Activated naive CD4-positive, alpha-beta T cell treated with anti-CD3 and anti-CD28 coated beads, Interleukin-2, amount 50 U/mL, for 24 hours (primary cell): Measurements from ENCODE around the gene CFAP100.

Experiments used
- H3K27ac Mint-ChIP-seq: one replicate; pipeline ENCODE4 v1.8.0; 2021; ENCODE audit warnings: mild to moderate bottlenecking, mixed read lengths
- H3K27me3 Mint-ChIP-seq: one replicate; pipeline ENCODE4 v1.8.0; 2021; ENCODE audit warnings: mixed read lengths
- H3K36me3 Mint-ChIP-seq: one replicate; pipeline ENCODE4 v1.8.0; 2021; ENCODE audit warnings: mixed read lengths
- H3K4me1 Mint-ChIP-seq: one replicate; pipeline ENCODE4 v1.8.0; 2021; ENCODE audit warnings: mixed read lengths
- H3K4me3 Mint-ChIP-seq: one replicate; pipeline ENCODE4 v1.8.0; 2021; ENCODE audit warnings: mild to moderate bottlenecking, mixed read lengths
- H3K9me3 Mint-ChIP-seq: one replicate; pipeline ENCODE4 v1.8.0; 2021; ENCODE audit warnings: mixed read lengths

CFAP100 gene

GRCh38 chr3:126365351-126366277, 29.1 kb upstream of the CFAP100 start:
- Mint-ChIP-seq H3K4me3 (no peak overlapping the region), H3K9me3 (no peaks in the 10 kb centered on the region), H3K27me3 (peaks cover 5% of the 10 kb centered on the region), H3K36me3 (no peaks in the 10 kb centered on the region), H3K27ac (no peak overlapping the region), H3K4me1 (no peaks in the 10 kb centered on the region)

DNA sequence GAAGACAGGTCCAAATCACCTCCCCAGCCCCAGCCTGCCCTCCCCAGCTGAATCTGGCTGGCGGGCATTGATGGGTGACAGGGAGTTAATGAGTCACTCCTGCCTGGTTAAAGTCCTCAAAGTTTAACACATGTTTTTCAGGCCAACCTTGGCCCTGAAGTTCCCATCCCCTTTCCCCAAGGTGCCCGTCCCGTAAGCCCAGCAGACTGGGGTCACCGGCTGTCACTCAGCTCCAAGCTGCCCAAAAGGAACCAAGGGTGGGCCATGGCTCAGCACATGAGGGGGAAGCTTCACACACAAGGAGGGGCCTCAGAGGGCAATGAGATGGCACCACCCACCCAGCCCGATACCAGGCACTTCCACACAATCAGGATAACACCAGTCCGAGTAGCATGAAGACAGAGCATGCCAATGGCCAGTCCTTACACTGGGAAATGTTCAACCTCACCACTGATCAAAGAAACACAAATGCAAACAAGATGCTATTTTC, 27.3 kb upstream of the CFAP100 start:
- H3K36me3 Mint-ChIP-seq = no peaks in the 10 kb centered on the region
- no peak overlapping the region for H3K4me3 Mint-ChIP-seq
- H3K27ac Mint-ChIP-seq = no peak overlapping the region
- H3K9me3 Mint-ChIP-seq = no peaks in the 10 kb centered on the region
- peaks cover 1% of the 10 kb centered on the region for H3K27me3 Mint-ChIP-seq
- H3K4me1 Mint-ChIP-seq = no peaks in the 10 kb centered on the region

GRCh38 chr3:126369490-126369889, 25.2 kb upstream of the CFAP100 start:
- no peaks in the 10 kb centered on the region for H3K36me3 Mint-ChIP-seq
- no peaks in the 10 kb centered on the region for H3K9me3 Mint-ChIP-seq
- no peak overlapping the region for H3K4me3 Mint-ChIP-seq
- H3K27ac Mint-ChIP-seq = no peak overlapping the region
- peaks cover 1% of the 10 kb centered on the region for H3K27me3 Mint-ChIP-seq
- H3K4me1 Mint-ChIP-seq = no peaks in the 10 kb centered on the region

GRCh38 chr3:126370055-126370454, 24.7 kb upstream of the CFAP100 start:
- Mint-ChIP-seq H3K4me3 (no peak overlapping the region), H3K27ac (no peak overlapping the region), H3K36me3 (no peaks in the 10 kb centered on the region), H3K4me1 (no peaks in the 10 kb centered on the region), H3K27me3 (peaks cover 1% of the 10 kb centered on the region), H3K9me3 (no peaks in the 10 kb centered on the region)

- H3K27me3 Mint-ChIP-seq = peaks cover 1% of the 10 kb centered on the region
- H3K4me1 Mint-ChIP-seq = no peaks in the 10 kb centered on the region
- H3K9me3 Mint-ChIP-seq = no peaks in the 10 kb centered on the region
- no peak overlapping the region for H3K27ac Mint-ChIP-seq
- no peak overlapping the region for H3K4me3 Mint-ChIP-seq
- no peaks in the 10 kb centered on the region for H3K36me3 Mint-ChIP-seq
Measured at GRCh38 chr3:126370606-126371005, 24.1 kb upstream of the CFAP100 start.

- H3K4me3 Mint-ChIP-seq = no peak overlapping the region
- H3K4me1 Mint-ChIP-seq = no peaks in the 10 kb centered on the region
- H3K9me3 Mint-ChIP-seq = no peaks in the 10 kb centered on the region
- no peak overlapping the region for H3K27ac Mint-ChIP-seq
- H3K36me3 Mint-ChIP-seq = no peaks in the 10 kb centered on the region
- H3K27me3 Mint-ChIP-seq = peaks cover 1% of the 10 kb centered on the region
Measured at GRCh38 chr3:126371096-126371705, 23.5 kb upstream of the CFAP100 start.

GRCh38 chr3:126372413-126373145, 22.1 kb upstream of the CFAP100 start:
- H3K36me3 Mint-ChIP-seq = no peaks in the 10 kb centered on the region
- no peaks in the 10 kb centered on the region for H3K4me1 Mint-ChIP-seq
- no peak overlapping the region for H3K27ac Mint-ChIP-seq

DNA sequence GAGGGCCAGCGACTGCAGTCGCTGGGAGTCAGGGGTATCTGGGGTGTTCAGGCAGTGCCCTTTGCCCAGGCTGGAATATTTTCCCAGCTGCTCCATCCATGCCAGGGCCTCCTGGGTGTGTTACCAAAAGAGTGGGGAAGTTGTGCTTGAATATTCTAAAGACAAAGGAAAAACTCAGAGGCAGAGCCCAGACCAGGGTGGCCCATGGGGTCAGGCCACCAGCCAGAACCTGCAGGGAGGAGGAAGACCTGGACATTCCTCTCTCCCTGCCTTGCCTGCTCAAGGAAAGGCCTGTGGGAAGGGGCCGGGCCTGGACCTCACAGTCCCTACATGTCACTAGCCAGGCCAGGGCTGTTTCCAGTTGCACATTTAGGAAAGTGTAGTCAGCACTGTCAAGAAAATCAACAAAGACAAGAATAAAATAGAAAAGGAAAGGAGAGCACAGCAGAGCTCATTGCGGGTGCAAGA, 21.5 kb upstream of the CFAP100 start:
- Mint-ChIP-seq H3K9me3 (no peaks in the 10 kb centered on the region), H3K27me3 (no peaks in the 10 kb centered on the region), H3K4me3 (no peak overlapping the region), H3K4me1 (no peaks in the 10 kb centered on the region), H3K27ac (no peak overlapping the region), H3K36me3 (no peaks in the 10 kb centered on the region)

More at GRCh38 chr3:126372413-126373145, 22.1 kb upstream of the CFAP100 start:
- H3K27me3 Mint-ChIP-seq = no peaks in the 10 kb centered on the region
- H3K9me3 Mint-ChIP-seq = no peaks in the 10 kb centered on the region
- no peak overlapping the region for H3K4me3 Mint-ChIP-seq

GRCh38 chr3:126373682-126374601, 20.8 kb upstream of the CFAP100 start:
- Mint-ChIP-seq H3K9me3 (no peaks in the 10 kb centered on the region), H3K36me3 (no peaks in the 10 kb centered on the region), H3K4me3 (no peak overlapping the region), H3K27ac (no peak overlapping the region), H3K4me1 (no peaks in the 10 kb centered on the region), H3K27me3 (no peaks in the 10 kb centered on the region)

GRCh38 chr3:126375835-126376331, 18.8 kb upstream of the CFAP100 start:
- no peaks in the 10 kb centered on the region for H3K4me1 Mint-ChIP-seq
- no peak overlapping the region for H3K27ac Mint-ChIP-seq
- no peaks in the 10 kb centered on the region for H3K36me3 Mint-ChIP-seq
- H3K4me3 Mint-ChIP-seq = no peak overlapping the region
- no peaks in the 10 kb centered on the region for H3K9me3 Mint-ChIP-seq
- peaks cover 1% of the 10 kb centered on the region for H3K27me3 Mint-ChIP-seq

DNA sequence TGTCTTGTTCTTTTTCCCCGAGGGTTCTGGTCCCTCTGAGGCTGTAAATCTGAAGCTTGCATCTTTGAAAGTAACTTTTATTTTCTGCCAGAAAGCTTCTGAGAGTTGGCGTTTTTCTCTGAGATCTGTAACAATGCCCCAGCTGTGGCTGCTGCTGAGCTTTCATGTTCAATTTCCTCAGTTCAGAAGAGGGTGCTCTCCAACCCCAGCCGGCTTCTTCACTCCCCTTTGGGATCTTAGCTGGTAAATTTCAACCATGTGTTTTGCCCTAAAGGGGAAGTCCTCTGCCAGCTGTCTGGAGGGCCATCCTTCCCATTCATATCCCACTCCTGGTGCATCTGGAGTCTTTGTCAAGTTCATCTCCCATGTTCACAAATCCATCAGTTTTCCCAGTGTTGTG, 18.3 kb upstream of the CFAP100 start:
- Mint-ChIP-seq H3K36me3 (no peaks in the 10 kb centered on the region), H3K4me3 (no peak overlapping the region), H3K27ac (no peak overlapping the region), H3K27me3 (peaks cover 3% of the 10 kb centered on the region), H3K9me3 (no peaks in the 10 kb centered on the region), H3K4me1 (no peaks in the 10 kb centered on the region)

- peaks cover 3% of the 10 kb centered on the region for H3K27me3 Mint-ChIP-seq
- H3K4me3 Mint-ChIP-seq = no peak overlapping the region
- no peaks in the 10 kb centered on the region for H3K36me3 Mint-ChIP-seq
- no peaks in the 10 kb centered on the region for H3K9me3 Mint-ChIP-seq
- H3K4me1 Mint-ChIP-seq = no peaks in the 10 kb centered on the region
- no peak overlapping the region for H3K27ac Mint-ChIP-seq
Measured at GRCh38 chr3:126377211-126377610, 17.5 kb upstream of the CFAP100 start.

GRCh38 chr3:126378341-126378751, 16.4 kb upstream of the CFAP100 start:
- Mint-ChIP-seq H3K9me3 (no peaks in the 10 kb centered on the region), H3K27ac (no peak overlapping the region), H3K4me1 (no peaks in the 10 kb centered on the region), H3K4me3 (no peak overlapping the region), H3K27me3 (peaks cover 5% of the 10 kb centered on the region), H3K36me3 (no peaks in the 10 kb centered on the region)

DNA sequence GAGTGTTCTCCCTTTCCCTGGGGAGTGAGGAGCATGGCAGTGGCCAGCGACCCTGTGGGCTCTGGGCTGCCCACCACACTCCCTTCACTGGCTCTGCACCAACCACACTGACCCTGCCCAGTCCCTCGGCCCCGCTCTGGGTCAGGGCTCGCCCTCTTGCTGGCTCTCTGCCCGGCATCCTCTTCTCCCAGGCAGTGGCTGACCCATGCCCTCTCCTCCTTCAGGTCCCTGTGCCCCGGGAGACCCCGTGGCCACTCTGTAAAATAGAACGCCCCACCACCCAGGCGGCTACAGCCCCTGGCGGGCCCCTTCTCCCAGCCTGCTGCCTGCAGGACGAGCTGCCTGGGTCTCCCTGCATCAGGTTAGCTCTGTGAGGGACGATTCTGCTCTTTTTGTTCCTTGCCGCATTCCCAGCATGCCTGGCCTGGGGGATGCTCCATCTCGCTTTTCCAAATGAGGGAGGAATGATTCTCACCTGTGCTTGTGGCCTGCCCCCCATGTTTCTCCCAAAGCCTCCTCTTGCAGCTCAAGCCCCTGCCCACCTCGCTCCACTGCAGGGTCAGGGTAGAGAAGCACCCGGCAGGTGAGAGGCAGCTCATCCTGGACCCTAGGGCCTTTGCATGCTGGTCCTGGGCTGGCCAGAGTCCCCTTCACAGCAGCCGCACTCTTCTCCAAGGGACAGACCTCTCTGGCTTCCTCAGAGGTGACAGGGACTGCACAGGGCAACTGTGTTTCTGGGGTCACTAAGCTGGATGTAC, 14.5 kb upstream of the CFAP100 start:
- Mint-ChIP-seq H3K4me1 (no peaks in the 10 kb centered on the region), H3K4me3 (no peak overlapping the region), H3K27ac (no peak overlapping the region)

More for the DNA sequence above, 14.5 kb upstream of the CFAP100 start:
- no peaks in the 10 kb centered on the region for H3K9me3 Mint-ChIP-seq
- H3K27me3 Mint-ChIP-seq = peaks cover 12% of the 10 kb centered on the region
- H3K36me3 Mint-ChIP-seq = no peaks in the 10 kb centered on the region
